SIG-M5 (cell line): ENCODE measurements around the gene HOXD13.

Experiments used
- DNase-seq: peaks from one replicate; lab custom pipeline; 2025; lab: John Stamatoyannopoulos, UW

The HOXD13 gene

GRCh38 chr2:176095421-176095820 is 2.9 kb downstream of the HOXD13 start:
- no peak for DNase-seq

DNA sequence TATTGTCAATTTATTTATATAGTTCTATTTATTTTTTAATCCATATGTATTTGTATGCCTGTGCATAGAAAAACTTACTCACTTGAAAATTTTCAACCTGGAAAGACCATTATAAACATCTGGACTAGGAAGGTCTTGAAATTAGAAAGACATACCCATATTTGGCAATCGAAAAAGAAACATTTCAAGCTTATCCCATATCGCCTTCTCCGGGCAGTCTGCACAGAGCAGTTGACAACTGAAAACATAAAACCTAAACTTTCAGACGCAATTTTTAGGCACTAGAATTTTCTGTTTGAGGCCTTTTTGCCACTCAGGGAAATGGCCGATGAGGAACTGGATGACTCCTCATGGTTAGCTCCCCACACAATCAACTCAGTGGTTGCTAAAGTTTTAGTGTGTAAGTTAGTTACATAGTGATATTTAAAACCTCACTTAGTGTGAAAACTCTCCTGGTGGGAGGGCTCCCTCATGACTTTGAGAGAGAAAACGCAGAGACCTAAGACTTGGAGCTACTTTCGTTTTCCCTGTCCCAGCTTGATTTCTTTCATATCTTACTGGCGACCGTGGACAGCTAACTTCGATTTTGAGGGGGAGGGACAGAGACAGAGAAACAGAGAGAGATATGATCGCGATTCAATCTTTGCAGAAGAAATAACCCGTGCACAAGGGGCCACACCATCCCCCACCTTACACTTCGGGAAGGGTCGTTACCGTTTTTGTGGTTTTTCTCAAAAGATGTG is 3.9 kb downstream of the HOXD13 start:
- no peak for DNase-seq

- no peak for DNase-seq
Observed at GRCh38 chr2:176096986-176097819, 4.7 kb downstream of the HOXD13 start.

DNA sequence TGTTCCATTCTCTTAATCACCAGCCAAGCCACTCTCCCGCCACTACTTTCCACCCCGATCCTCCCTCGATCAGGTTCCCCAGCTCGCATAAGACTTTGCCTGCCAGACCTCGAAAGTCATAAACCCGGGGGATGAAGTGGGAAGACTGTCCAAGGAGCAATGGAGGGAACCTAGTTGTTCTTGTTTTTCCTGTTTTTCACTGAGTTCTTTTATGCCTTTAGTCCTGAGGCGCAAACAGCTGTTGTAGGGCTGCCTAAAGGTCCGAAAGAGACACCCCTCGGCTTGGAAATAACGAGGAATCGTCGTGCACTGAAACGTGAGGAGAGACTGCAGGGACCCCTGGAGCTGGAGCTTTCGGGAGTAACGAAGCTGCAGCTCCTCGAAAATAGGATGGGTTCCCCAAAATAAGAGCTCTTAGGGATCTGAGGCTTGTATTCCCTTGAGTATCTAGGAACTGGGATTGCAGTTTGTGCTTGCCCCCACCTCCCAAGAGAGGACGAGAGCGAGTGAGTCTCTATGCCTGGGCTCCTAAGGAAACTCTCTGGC is 5.4 kb downstream of the HOXD13 start:
- DNase-seq: no peak

- DNase-seq: no peak
Observed at GRCh38 chr2:176098366-176099158, 6.0 kb downstream of the HOXD13 start.

DNA sequence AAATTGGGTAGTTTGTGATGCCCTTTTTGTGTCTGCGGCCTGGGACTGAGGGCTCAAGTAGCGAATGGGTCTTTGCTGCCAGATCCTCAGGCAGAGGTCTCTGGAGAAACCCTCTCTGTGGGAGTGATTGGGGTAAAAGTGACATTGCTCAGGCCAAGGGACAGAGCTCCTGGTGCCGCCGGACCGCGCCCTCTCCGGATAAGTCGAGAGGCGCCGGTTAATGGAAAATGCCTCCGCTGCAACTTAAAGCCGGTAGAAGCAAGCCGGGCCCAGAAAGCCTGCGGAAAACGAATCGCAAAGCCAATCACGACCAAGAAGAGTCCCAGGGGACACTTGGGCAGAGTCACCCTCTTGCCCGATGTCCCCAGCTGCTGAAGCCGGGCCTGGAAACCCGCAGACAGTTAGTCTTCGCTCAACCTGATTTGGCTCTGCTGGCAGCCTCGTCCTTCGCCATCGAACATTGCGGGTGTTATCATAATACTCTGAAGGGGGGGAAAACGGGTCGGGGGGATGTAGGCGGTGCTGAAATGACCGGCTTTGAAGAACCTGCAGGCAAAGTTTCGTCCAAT is 6.7 kb downstream of the HOXD13 start:
- no peak for DNase-seq

DNA sequence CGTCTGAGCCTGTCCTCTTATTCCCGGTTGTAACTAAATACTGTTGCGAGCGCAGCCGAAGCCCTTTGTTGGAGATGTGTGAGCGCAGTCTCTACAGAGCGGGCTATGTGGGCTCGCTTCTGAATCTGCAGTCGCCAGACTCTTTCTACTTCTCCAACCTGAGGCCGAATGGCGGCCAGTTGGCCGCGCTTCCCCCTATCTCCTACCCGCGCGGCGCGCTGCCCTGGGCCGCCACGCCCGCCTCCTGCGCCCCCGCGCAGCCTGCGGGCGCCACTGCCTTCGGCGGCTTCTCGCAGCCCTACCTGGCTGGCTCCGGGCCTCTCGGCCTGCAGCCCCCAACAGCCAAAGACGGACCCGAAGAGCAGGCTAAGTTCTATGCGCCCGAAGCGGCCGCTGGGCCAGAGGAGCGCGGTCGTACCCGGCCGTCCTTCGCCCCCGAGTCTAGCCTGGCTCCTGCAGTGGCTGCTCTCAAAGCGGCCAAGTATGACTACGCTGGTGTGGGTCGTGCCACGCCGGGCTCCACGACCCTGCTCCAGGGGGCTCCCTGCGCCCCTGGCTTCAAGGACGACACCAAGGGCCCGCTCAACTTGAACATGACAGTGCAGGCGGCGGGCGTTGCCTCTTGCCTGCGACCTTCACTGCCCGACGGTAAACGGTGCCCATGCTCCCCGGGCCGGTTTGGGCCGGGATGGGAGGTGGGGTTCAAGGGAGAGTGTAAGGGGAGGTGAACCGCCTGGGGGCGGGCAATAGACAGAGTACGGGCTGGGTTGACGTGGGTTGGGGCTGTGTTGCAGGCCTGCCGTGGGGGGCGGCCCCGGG is 7.4 kb downstream of the HOXD13 start, which contains the start of gene HOXD12:
TSS of gene HOXD12 (plus strand) at position 68 of the 819 bp plus-strand sequence. CDS start at position 75, 7 bp downstream.
- no peak for DNase-seq

DNA sequence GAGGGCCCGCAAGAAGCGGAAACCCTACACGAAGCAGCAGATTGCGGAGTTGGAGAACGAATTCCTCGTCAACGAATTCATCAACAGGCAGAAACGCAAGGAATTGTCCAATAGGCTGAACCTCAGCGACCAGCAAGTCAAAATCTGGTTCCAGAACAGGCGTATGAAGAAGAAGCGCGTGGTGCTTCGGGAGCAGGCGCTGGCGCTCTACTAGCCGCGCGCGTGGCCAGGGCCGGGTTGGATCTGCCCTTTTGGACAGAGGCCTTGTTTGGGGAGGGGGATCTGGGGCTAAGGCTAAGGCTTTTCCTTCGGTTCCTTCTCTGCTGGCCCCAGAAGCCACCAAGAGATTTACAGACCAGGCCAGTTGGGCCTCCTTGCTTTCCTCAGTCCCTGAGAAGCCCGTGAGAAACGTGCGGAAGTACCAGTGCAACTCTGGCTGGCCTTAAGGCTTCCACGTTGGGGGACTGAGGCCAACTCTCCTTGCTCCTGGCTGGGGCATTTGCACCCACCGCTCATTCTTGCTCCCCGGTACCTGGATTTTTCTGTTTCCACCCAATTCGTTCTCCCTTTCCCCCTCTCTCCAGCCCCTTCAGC is 8.1 kb downstream of the HOXD13 start:
- no peak for DNase-seq

GRCh38 chr2:176101216-176101830 is 8.8 kb downstream of the HOXD13 start:
- no peak for DNase-seq

DNA sequence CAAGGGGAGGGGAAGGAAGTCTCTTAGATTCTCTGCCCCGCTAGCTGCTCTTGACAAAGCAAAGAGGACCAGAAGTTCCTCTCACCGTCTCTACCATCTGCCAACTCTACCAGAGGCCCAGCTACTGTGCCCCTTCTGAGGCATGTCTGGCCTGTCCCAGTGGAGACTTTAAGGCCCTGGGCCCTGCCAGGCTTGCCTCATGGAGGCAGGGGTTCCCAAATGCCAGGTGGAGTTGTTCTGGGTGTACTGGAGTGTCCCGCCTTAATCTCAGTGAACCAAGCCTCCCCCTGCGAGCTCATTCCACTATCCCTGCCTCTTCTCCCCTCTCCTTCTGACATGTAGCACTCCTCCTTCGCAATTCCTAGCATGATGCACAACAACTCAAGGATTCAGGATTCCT is 9.3 kb downstream of the HOXD13 start:
- DNase-seq: no peak

GRCh38 chr2:176102309-176102866 is 9.9 kb downstream of the HOXD13 start:
- DNase-seq: no peak

- no peak for DNase-seq
Observed at GRCh38 chr2:176103194-176103593, 10.7 kb downstream of the HOXD13 start.

GRCh38 chr2:176103742-176104315 is 11.3 kb downstream of the HOXD13 start:
- no peak for DNase-seq

- DNase-seq: no peak
Observed at GRCh38 chr2:176104316-176105077, 12.0 kb downstream of the HOXD13 start.

GRCh38 chr2:176105078-176105729 is 12.7 kb downstream of the HOXD13 start:
- DNase-seq: no peak

DNA sequence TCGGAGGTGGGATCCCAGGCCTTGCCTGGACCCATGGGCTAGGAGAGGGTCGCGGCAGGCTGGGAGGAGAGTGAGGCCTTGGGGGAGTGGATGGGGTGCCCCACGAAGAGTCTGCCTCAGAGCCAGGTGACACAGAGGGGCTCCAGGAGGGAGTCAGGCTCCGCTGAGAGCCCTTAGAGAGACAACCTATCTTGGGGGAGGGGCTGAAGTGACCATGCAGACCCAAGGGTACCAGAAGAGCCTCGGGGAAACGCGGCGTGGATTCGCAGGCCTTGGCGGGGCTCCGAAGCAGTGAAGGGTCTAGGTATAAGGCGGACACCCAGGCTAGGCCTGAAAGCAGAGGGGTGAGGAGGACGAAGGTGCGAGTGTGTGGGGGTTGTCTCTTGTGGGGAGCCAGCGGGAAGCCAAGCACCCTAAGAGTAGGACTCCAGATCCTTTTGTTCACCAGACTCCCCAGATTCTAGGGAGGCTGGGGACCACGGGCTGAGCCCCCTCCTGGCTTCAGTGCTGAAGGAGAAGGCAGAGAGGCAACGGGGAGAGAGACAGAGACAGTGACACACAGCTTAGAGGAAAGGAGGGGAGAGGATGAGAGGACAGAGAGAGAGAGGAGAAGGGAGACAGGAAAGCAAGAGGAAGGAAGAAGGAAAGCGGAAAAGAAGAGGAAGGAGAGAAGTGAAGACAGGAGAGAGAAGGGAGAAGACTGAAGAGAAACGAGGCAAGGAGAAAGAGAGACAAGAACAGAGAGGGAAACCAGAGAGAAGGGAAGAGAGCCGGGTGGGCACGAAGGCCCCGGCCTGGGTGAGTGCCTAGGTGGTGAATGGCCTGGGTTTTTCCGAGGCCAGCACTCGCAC is 13.4 kb downstream of the HOXD13 start:
- DNase-seq: no peak
